HG03378 (cell line): ENCODE results near the gene TMC2.
"Not testable (repeated sequence)": the region's sequence is repeated elsewhere in the genome, so short reads cannot be mapped to it uniquely, and the experiment has no call there.

Source experiments
- ATAC-seq: cut with Tn5 transposase; IDR thresholded peaks from one replicate; pipeline ENCODE4 v1.9.1; 2021; ENCODE audit warnings: mild to moderate bottlenecking, moderate library complexity; ENCODE audit not compliant: unreplicated experiment

Gene TMC2

DNA sequence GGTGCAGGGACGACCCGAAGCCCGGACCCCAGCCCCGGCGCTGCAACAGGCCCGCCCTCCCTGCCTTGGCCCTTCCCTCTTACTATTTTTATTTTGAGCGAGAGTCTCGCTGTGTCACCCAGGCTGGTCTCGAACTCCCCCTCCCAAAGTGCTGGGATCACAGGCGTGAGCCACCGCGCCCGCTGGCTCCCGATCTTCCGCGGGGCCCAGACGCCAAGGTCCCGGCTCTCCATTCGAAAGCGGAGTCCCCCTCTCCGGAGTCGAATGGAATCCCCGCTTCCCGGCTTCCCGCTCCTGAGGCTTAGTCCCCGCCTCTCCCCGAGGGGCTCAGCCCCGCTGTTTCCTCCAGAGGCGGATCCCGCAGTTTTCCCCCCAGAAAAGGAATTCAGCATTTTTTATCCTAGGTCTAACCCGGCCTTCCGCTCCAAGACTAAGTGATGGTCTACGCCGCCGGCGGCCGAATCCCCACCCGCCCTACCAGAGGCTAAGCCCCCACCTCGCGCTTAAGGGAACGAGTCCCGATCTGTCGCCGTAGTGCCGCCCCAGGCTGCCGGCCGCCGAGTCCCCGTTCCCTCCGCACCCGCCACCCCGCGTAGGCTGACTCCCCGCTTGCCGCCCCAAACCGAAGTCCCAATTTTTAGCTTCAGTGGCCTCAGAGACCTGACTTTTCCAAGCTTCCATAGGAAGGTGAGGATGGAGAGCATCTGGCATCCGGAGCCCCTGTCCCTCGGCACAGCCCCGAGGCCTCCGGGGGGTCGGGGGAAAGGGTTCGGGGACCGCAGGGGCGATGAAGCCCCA, 11.5 kb upstream of the TMC2 start:
- no peak for ATAC-seq

DNA sequence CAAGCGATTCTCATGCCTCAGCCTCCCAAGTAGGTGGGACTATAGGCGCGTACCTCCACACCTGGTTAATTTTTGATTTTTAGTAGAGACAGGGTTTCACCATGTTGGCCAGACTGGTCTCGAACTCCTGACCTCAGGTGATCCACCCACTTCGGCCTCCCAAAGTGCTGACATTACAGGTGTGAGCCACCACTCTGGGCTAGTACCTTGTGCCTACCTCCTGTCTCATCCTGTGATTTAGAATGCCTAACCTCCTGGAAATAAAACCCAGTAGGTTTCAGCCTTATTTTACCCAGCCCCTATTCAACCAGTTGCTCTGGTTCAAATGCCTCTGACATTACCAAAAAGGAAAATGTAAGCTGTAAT, 10.2 kb upstream of the TMC2 start:
- ATAC-seq, result not testable (repeated sequence)

DNA sequence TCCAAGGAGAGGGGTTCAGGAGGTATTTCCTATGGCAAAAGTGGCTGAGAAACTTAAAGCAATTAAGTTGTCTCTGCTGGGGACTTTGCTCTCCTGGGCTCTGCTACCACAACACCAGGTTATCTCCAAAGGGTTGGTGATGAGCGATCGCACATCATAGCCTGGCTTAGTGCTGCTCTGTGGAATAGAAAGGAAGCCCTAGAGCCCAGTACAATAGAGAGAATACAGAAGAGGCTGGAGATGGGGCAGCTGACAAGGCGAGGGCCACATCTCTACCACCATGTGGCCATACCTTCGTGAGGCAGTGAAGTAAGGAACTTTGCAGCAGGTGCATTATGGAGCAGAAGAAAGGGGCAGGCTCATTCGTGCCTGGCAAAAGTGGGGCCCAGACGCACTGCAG, 8.6 kb upstream of the TMC2 start:
- no peak for ATAC-seq

DNA sequence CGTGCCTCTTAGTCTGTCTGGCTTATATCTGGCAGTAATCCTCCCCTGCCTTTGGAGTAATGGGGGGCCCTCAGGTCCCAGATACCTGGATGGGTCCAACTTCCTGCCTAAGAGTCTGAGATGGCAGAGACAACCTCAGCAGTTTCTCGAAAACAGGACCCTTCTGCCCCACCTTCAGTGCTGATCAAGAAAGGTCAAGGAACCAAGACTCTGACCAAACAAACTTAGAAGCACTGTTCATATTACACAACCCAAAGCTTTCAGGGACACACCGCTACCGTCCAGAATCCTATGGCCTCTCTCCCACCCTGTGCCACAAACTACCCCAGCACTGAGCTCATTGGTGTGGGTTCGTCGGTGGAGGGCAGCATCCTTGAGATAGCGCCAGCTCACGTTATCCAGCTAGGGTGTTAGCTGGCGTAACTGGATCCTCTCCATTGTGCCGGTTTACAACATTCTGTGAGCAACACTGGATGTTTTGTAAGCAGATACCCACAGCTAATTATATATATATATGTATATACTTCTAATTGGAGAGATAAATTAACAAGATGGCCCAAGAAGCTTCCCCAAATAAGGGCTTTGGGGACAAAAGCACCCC, 7.6 kb upstream of the TMC2 start:
- no peak for ATAC-seq

DNA sequence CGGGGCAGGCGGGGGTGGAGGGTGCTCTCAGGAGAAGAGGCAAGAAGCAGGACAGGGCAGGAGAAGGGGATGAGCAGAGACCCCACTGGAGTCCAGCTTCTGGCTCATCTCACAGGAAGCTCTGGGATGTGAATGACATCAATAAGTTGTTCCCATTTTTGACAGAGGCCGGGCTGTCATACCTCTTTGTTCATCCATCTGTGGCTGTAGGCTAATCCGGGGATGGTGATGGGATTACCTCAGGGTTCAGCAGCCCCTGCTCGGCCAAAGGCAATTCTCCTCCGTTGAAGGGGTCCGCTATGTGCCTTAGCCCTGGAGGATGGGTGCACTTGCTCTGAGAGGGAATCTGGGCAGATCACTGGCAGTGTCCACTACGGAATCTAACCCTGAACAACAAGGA, 3.3 kb upstream of the TMC2 start:
- ATAC-seq, result no peak

DNA sequence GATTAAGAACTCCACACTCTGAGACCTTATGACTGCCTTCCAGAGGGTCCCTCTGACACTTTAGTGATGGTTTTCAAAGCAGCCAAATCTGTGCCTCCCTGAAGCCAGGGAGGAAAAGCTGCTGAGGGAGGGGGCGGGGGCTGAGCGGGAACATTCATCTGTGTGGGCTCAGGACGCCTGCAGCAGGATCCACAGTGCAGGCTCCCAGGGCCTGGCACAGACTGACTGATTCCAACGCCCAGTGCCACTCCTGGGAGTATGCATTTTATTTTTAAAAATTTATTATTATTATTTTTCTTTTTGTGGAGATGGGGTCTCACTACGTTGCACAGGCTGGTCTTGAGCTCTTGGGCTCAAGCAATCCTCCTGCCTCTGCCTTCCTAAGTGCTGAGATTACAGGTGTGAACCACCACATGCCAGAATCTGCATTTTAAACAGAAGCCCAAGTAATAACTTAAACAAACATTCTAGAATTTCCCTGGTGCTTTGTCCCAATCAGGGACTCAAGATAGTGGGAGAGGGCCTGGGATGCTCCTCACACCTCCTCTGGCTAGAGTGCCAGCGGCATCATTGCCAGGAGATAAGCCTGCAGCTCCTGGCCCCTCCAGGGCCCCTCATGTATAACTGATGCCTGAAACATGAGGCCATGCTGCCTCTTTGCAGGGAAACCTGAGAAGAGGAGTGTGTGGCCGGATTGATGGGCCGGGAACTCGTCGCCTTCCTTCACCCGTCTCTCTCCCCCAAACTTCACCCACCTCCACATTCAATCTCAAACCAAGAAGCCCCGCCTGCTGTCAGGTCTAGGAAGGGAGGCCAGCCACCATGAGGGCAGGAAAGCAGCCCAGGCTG, 438 bp upstream of the TMC2 start:
- ATAC-seq, result no peak

DNA sequence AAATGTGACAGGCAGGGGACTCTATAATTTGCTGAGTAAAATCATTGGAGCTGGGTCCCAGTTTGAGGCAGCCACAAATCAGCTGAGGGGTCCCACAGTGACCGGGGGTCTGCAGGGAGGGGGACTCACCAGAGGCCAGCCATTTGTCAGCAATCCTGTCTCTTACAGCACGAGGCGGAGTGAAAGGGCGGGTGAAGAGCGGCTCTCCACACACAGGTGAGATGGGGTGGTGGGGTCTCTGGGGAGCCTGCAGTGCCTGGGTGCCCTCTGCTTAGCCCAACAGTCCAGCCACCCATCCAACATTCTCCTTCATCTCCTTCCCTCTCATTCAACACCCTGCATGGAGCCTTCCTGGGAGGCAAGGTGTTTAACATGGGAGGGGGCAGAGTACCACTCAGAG, 728 bp downstream of the TMC2 start:
- ATAC-seq, result no peak

DNA sequence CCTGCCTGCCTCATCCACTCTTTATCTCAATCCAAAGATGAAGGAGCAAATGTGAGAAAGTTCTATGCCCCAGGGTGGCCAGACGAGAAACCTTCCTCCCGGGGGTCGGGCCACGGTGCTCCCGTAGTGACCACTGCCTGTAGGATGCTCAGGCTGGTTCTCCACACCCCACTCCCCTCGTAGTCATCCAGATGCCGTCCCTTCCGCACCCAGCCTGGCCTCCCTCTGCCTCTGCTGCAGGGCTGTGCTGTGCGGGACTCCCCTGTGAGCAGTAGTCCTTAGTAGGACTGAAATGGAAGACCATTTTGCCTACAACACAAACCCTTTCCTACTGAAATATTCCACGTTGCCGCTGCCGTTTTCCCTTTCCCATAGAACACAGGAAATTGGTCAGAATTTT, 2.0 kb downstream of the TMC2 start:
- ATAC-seq, result no peak

DNA sequence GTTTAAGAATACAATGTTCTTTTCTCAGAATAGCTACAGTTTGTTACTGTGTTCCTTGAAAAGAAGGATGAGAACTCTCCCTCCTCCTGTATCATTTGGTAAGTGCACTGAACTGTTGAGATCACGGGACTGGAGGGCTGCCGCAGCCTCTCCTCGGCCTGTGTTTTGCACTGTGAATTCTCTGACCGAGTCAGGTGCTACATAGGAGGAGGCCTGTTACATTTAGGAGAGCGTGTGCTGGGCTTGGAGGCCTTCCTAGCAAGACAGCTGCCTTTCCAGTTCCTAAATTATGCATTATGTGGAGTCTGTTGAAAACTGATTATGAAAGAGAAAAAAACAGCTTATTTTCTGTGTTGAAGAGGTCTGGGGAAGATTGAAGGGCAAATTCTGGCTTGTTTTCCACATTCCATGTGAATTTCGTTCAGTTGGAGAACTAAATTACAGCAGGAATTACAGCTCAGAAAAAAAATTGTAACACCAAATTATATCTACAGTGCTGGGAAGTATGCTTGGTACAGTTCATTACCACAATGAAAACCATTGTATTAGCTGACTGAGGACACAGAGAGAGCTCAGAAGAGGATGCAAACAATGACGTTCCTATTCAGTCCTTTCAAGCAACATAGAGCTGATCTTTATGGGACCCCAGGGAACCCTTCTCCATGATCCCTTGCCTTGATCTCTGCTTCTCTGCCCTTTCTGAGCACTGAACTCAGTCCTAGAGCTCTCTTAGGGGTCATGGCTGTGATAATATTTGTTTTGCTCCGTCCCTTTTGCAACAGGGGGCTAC, 2.8 kb downstream of the TMC2 start:
- ATAC-seq, result no peak

DNA sequence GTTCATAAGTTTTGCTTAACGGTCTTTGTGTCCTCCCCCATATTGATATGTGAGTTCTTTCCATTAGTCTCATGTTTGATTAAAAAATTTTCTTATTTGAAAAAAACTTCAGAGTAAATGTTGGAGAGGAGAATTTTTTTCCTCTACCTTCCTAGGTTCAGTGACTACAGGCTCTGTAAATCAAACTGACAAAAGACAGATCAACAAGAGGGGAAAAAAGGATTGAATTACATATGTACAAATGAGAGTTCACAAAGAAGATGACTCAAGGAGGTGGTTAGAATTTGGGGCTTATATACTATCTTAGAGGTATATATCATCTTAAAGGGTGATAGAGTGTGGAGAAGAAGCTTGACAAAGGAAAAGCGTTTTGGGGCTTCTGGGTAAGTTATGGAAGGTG, 5.6 kb downstream of the TMC2 start:
- no peak for ATAC-seq

DNA sequence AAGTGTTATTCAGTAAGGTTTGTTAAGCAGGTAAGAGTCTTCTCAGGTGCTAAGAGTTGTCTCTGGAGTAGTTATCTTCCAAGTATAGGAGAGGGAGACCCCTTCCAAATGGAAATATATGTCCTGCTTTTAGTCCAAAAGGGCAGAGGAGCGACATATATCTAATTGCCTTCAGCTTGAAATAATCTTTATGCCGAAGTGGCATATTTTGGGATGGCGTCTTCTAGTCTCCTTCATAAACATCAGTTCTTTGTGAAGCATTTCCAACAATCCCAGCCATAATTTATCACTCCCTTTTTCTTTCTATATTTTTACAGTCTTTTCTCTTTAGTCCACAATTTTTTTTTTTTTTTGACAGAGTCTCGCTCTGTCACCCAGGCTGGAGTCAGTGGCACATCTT, 6.0 kb downstream of the TMC2 start:
- ATAC-seq, result no peak

DNA sequence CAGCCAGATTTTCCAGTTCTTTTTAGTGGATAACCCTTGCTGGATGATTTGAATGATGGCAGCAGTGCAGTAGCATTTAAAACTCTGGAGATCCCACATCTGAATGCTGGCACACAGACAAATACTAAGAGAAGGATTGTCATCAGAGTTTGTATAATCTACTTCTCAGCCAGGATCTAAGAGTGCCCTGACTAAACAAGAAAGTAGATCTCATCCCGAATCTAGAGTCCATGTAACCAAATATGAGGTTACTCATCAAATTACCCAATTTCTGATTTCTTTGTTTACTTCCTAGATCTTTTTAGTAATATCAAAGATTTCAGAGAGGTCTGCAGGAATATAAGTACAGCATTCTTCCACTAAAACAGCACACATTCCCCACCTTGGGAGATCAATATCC, 7.8 kb downstream of the TMC2 start:
- ATAC-seq, result no peak

DNA sequence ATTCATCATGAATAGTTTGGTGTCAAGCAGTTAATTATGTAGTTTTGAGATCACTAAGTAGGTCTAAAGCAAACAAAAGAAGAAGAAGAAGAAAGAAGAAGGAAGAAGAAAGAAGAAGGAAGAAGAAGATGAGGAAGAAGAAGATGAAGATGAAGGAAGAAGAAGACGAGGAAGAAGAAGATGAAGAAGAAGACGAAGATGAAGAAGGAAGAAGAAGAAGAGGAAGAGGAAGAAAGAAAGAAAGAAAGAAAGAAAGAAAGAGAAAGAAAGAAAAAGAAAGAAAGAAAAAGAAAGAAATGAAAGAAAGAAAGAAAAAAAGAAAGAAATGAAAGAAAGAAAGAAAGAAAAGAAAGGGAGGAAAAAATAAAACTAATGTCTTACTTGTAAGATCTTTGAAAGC, 9.2 kb downstream of the TMC2 start:
- ATAC-seq, result no peak

DNA sequence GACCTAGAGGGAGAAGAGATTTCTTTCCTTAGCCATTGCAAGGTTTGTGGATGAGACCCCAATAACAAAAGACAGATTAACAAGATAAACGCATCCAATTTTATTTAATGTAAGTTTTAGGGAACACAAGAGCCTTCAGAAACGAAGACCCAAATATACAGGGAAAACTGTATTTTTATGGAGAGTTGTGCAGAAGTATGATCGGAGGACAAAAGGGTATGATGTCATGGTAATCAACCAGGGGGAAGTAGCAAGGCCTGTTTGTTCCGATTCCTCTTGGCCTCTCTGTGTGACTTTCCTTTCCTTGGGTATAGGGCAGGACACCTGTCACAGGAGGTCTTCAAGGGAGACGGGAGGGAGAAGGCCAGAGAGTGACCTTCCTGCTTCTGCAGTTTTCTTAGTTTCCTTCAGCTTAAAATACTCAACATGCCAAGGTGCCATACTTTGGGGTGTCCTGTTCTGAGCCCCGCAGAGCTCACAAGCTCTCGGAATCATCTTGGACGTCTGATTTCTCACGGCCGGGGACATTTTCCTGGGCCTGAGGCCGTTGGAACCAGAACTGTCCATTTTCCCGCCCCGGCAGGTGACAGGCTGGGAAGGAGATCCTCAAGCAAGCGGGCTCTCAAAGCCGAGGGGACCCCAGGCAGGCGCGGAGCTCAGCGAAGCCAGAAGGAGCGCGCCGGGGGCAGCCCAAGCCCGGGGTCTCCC, 21.7 kb downstream of the TMC2 start:
- ATAC-seq, result no peak

DNA sequence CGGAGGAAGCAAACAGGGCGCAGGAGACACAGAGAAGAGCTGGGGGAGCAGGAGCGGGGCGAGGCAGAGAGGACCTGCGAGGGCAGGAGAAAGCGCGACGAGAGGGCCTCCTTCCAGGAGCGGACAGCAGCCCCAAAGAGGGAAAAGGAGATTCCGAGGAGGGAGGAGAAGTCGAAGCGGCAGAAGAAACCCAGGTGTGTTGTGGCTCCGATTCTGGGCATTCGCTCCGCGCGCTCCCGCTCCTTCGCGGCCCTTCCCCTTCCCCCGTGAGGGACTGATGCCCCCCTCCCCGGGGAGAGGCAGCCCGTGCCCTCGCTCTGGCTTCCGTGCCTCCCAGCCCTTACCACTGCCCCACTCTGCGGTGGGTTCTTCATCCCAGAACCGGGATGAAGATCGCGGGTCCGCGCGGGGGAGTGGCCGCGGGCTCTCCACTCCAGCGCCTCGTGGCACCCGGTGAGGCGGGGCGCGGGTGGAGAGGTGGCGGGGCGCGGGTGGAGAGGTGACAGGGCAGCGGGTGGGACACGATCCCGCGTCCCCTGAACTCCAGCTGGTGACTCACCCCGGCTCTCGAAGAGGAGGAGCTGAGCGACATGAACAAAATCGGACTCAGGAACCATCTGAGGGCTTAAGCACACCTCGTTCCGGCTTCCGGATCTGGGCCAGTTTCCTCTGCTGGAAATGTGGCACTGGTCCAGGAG, 22.4 kb downstream of the TMC2 start:
- ATAC-seq, result no peak

DNA sequence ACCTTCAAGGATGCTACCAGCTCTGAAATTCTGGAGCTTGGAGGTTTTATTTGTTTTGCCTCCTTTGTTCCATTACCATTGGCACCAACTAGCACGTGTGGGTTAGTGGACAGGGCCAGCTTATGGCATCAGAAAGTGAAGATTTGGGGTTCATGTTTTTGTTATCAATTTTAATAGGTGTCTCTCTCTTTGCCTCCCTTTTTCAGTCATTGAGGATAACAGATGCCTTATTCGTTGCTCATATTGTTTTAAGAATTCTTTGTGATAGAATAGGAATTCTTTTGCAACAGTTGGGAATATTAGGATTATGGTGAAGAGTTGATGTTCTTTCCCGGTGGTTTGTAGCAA, 22.9 kb downstream of the TMC2 start:
- no peak for ATAC-seq

DNA sequence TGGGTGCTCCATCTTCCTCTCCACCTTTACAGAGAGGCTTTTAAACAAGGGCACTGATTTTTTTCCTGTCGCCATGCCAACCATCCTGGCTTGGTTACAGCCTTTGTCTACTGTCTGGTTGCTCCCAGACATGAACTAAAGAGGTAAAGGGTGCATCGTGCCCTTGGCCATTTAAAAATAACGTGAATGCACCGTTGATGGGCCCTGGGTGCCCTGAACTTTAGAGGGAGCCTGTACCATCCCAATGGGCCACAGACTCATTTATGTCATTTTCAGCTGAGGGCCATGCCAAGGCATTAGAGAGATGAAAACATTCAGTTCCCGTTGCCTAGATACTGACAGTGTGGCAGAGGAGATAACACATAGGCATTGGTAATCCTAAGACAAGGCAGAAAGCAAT, 23.3 kb downstream of the TMC2 start:
- no peak for ATAC-seq

DNA sequence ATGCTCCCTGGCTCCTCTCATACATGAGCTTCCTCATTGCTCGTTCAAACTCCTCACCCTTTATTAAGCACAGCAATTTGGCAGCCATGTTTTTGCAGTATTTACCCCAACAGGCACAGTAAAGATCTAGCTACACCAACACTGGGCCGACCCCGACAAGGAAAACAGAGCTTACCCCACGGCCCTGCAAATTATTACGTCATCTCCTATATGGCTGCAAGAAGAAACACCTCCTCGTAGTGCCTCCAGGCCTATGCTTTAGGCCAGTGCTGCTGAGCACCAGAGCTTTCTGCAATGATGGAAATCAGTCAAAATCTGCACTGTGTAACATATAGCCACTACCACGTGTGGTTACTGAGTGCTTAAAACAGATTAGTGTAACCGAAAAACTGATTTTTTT, 26.7 kb downstream of the TMC2 start:
- no peak for ATAC-seq

DNA sequence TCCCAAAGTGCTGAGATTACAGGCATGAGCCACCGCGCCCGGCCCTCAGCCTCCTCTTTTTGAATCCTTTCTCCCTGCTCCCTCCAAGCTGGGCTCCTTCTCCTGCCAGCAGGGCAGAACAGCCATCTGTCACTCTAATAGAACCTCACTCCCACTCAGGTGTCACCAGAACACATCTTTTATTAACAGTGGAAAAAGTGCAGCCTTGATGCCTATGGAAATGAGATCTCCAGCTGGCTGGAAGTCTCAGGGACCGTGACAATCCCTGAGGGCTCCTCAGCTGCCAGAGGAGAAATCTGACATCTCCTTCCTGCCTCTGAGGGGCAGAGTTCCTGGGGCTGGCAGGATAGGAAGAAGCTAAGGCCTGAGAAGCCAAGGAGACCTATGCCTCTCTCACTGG, 28.0 kb downstream of the TMC2 start:
- ATAC-seq, result no peak

DNA sequence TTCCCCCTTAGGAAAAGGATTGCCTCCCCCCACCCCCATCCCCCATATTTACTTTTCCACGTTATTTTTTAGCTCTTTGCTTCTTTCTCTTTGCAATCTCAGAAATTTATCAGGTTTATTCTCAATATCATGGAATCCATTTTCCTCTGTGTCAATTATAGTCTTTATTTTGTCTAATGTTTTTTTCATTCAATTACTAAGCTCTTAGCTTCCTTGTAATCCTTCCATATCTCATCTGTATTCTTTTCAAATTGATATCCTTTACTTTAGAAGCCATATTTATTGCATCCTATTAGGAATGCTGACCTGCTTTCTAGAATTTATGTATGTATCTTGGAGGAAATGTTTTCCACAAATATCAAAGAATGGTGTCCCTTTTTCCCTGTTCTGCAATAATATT, 39.3 kb downstream of the TMC2 start:
- no peak for ATAC-seq
